ENCODE measurements around the gene CHCHD6. TPM values are rescaled to one million over a fixed set of nuclear protein-coding genes. Genes with fewer than 3 reads are reported as not detected.

The CHCHD6 gene
- total RNA-seq, 1 donor from 2014 or later, result 13.1 TPM

DNA sequence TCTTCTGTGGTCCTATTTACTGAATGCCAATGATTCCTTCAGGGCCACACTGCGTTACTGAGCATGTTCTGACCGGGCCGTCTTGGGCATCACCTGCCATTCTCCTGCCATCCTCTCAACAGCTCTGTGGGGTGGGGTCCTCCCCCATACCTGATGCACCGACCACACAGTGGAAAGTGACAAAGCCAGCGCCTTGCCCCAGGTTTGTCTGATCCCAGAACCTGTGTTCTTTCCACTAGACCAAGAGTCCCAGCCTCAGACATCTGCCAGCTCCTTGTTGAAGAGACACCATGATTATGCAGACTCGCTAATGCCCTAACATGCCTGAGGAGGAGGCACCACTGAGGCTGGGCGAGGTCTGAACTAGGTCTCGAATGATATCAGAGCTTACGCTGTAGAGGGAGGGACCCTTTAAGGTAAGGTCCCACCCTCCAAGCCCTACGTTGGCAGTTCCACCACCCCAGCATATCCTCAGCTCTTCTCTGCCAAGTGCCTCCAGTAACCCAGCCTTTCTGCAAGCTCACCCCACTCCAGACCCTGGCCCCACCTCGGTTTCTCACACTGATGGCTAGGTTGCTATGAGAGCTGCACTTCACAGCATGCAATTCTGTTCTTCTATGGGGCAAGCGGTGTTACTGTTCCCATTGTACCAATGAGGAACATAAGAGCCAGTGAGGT is 249.1 kb downstream of the CHCHD6 start:
- H3K9me3 Mint-ChIP-seq (ENCODE audit: unreplicated experiment), result no peaks in the 10 kb centered on the region
- H3K36me3 Mint-ChIP-seq (ENCODE audit: unreplicated experiment), result no peaks in the 10 kb centered on the region
- no peak overlapping the region for H3K4me3 Mint-ChIP-seq (ENCODE audit: unreplicated experiment)
- TF ChIP-seq, protein P1, sequence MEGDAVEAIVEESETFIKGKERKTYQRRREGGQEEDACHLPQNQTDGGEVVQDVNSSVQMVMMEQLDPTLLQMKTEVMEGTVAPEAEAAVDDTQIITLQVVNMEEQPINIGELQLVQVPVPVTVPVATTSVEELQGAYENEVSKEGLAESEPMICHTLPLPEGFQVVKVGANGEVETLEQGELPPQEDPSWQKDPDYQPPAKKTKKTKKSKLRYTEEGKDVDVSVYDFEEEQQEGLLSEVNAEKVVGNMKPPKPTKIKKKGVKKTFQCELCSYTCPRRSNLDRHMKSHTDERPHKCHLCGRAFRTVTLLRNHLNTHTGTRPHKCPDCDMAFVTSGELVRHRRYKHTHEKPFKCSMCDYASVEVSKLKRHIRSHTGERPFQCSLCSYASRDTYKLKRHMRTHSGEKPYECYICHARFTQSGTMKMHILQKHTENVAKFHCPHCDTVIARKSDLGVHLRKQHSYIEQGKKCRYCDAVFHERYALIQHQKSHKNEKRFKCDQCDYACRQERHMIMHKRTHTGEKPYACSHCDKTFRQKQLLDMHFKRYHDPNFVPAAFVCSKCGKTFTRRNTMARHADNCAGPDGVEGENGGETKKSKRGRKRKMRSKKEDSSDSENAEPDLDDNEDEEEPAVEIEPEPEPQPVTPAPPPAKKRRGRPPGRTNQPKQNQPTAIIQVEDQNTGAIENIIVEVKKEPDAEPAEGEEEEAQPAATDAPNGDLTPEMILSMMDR (IDR thresholded peaks at IDR 0.05), result no peak
- DNase-seq (ENCODE audit: extremely low spot score, unreplicated experiment), result no peak
- H3K27ac Mint-ChIP-seq (ENCODE audit: unreplicated experiment), result no peak overlapping the region
- H3K27me3 Mint-ChIP-seq (ENCODE audit: unreplicated experiment), result no peaks in the 10 kb centered on the region
- no peaks in the 10 kb centered on the region for H3K4me1 Mint-ChIP-seq (ENCODE audit: unreplicated experiment)

DNA sequence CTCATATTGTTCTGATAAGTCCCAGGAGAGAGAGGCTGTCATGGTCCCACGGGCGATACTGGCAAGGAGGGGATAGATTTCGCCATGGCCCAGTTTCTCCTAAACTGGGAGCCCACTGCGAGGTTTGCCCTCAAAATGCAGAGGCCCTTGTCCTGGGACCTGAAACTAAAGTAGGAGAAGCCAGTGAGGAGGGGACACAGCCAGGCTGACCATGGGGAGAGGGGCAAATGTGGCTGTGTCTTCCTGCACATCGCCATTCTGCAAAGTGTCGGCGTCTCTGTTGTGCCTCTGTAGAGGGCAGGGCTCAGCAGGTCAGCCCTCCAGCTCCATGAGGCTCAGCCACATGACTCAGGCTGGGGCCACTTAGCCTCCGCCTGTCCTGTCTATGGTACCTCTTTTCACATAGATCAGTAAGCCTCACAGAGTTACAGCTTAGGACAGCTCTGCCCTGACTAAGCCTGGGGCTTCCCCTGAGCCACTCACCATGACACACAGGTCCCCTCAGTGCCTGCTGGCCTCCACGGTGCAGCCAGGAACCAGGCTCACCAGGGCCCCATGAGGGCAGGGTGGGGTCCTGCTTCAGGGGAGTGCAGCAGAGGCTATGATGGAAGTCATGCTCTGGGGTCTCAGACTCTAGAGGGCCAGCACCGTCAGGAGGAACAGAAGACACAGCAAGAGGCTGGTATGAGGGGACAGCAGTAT is 250.3 kb downstream of the CHCHD6 start:
- H3K9me3 Mint-ChIP-seq (ENCODE audit: unreplicated experiment), result no peaks in the 10 kb centered on the region
- H3K4me1 Mint-ChIP-seq (ENCODE audit: unreplicated experiment), result peaks cover 3% of the 10 kb centered on the region
- H3K27me3 Mint-ChIP-seq (ENCODE audit: unreplicated experiment), result no peaks in the 10 kb centered on the region
- no peaks in the 10 kb centered on the region for H3K36me3 Mint-ChIP-seq (ENCODE audit: unreplicated experiment)
- no peak for DNase-seq (ENCODE audit: extremely low spot score, unreplicated experiment)
- TF ChIP-seq, protein P1 (IDR thresholded peaks at IDR 0.05), result no peak
- no peak overlapping the region for H3K4me3 Mint-ChIP-seq (ENCODE audit: unreplicated experiment)
- no peak overlapping the region for H3K27ac Mint-ChIP-seq (ENCODE audit: unreplicated experiment)

DNA sequence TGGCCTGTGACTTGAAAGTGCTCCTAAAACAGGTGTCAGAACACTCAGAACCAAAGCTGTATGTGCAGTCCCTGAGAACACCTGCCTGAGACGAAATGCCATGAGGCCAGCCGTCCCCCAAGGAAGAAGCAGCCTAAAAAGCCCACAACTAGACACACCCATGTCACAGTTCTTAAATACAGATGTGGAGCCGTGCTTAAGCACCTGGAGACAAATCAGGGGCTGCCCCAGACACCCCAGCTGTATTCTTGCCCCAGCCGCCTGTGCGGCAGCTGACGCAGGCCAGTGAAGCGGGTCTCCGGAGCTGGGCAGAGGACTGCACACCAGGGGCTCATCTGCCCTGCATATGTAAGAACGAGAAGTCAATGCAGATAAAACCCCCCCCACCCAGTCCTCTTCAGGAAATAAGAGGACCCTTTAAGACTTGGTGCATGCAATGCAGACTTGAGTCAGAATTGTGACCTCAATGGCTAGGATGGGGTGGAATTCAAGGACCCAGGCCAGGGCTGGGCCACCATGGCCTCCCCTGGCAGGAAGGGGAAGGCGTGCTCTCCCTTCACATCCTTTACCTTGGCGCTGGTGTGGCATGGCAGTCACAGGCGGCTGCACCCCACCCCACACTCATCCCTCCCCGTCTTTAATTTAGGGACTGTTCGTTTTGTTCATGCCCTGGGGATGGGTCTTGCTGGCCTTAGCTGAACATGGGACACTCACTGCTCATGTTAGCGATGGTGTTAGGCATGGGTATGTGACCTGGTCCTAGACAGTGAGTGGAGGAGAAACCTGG is 251.2 kb downstream of the CHCHD6 start:
- H3K9me3 Mint-ChIP-seq (ENCODE audit: unreplicated experiment), result no peaks in the 10 kb centered on the region
- TF ChIP-seq, protein P1 (IDR thresholded peaks at IDR 0.05), result no peak
- H3K27me3 Mint-ChIP-seq (ENCODE audit: unreplicated experiment), result no peaks in the 10 kb centered on the region
- H3K27ac Mint-ChIP-seq (ENCODE audit: unreplicated experiment), result no peak overlapping the region
- DNase-seq (ENCODE audit: extremely low spot score, unreplicated experiment), result no peak
- no peak overlapping the region for H3K4me3 Mint-ChIP-seq (ENCODE audit: unreplicated experiment)
- peaks cover 10% of the 10 kb centered on the region for H3K4me1 Mint-ChIP-seq (ENCODE audit: unreplicated experiment)
- H3K36me3 Mint-ChIP-seq (ENCODE audit: unreplicated experiment), result no peaks in the 10 kb centered on the region

DNA sequence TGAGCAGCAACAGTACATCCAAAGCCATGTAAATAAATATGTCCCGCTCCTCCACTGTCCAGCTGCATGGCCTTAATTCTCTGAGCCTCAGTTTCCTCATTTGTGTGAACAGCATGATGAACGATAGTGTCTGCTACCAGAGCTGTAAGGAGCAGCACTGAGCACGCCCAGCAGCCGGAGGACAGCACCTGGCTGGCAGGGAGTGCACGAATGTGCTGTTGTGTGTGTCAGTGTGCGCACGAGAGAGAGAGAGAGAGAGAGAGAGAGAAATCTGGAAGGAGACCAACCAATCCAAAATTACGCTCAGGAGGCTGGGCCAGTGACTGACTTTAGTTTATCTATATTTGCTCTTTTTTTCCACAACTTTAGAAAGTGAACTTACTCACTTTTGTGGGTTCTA is 252.3 kb downstream of the CHCHD6 start:
- no peak for DNase-seq (ENCODE audit: extremely low spot score, unreplicated experiment)
- Mint-ChIP-seq H3K36me3 (ENCODE audit: unreplicated experiment) (no peaks in the 10 kb centered on the region), H3K4me1 (ENCODE audit: unreplicated experiment) (peaks cover 22% of the 10 kb centered on the region), H3K27ac (ENCODE audit: unreplicated experiment) (no peak overlapping the region), H3K9me3 (ENCODE audit: unreplicated experiment) (no peaks in the 10 kb centered on the region), H3K4me3 (ENCODE audit: unreplicated experiment) (no peak overlapping the region), H3K27me3 (ENCODE audit: unreplicated experiment) (no peaks in the 10 kb centered on the region)
- TF ChIP-seq, protein P1 (IDR thresholded peaks at IDR 0.05), result no peak
